IMR-90 (cell line): Measurements from ENCODE around the gene NAGPA. TPM values are rescaled to one million over a fixed set of nuclear protein-coding genes. Genes with fewer than 3 reads are reported as not detected.
A peak's percentile ranks its signal among the peaks of the same experiment; 100 is the strongest.

Experiments used
- ATAC-seq: fragments of 200-7000 bp; cut with Tn5 transposase; 2 replicates; pipeline ENCODE4 v1.9.1; 2020; ENCODE audit warnings: low read depth, mild to moderate bottlenecking, moderate library complexity
- BruUV-seq: library from RNA; stranded (reverse); fragments of 400-500 nt; replicated peaks from 2 replicates; lab custom pipeline; 2021; lab: Mats Ljungman, UMichigan
- CTCF ChIA-PET: fragments of 300-600 bp; formaldehyde crosslinking; extraction: SDS; loops from one replicate; lab custom pipeline; 2021; ENCODE audit warnings: antibody characterized with exemption; lab: Yijun Ruan, JAX
- POLR2A ChIA-PET: fragments of 300-600 bp; sonication (Branson Sonifier 250); formaldehyde crosslinking; loops from one replicate; lab custom pipeline; 2022; ENCODE audit warnings: antibody characterized with exemption; ENCODE audit not compliant: unreplicated experiment; lab: Charles Lee
- DNase-seq: peaks from one replicate; pipeline ENCODE4 v3.0.0; 2013
- H2AFZ ChIP-seq: replicated peaks from 2 replicates; pipeline ENCODE3; 2013; ENCODE audit warnings: low read length, mild to moderate bottlenecking; ENCODE audit not compliant: poor library complexity
- H2AK5ac ChIP-seq: 2 replicates; pipeline ENCODE4 v1.6.1; 2013; ENCODE audit warnings: low read depth, low read length, inconsistent platforms
- H2AK9ac ChIP-seq: replicated peaks from 2 replicates; pipeline ENCODE3; 2013; ENCODE audit warnings: mild to moderate bottlenecking, low read depth, low read length, moderate library complexity; ENCODE audit not compliant: poor library complexity
- H2BK120ac ChIP-seq: 2 replicates; pipeline ENCODE4 v1.6.1; 2013; ENCODE audit warnings: low read depth, low read length, inconsistent platforms
- H2BK15ac ChIP-seq: 3 replicates; pipeline ENCODE4 v1.6.1; 2013; ENCODE audit warnings: low read depth, low read length, inconsistent platforms
- H2BK20ac ChIP-seq: 2 replicates; pipeline ENCODE4 v1.6.1; 2013; ENCODE audit warnings: low read depth, mild to moderate bottlenecking, inconsistent platforms, low read length, moderate library complexity
- H2BK5ac ChIP-seq: 2 replicates; pipeline ENCODE4 v1.6.1; 2013; ENCODE audit warnings: mild to moderate bottlenecking, low read depth, low read length, inconsistent platforms; ENCODE audit not compliant: poor library complexity, severe bottlenecking
- H3K14ac ChIP-seq: replicated peaks from 2 replicates; pipeline ENCODE4 v1.6.1; 2013; ENCODE audit warnings: low read depth, low read length, inconsistent platforms
- H3K18ac ChIP-seq: 2 replicates; pipeline ENCODE4 v1.6.1; 2013; ENCODE audit warnings: low read depth, low read length, control low read depth
- H3K23ac ChIP-seq: 2 replicates; pipeline ENCODE4 v1.6.1; 2013; ENCODE audit warnings: low read depth, low read length, inconsistent platforms
- H3K27ac ChIP-seq: 2 replicates; pipeline ENCODE4 v1.5.1; 2013; ENCODE audit warnings: mild to moderate bottlenecking, control low read depth, low read length; ENCODE audit not compliant: insufficient read depth
- H3K27me3 ChIP-seq: 2 replicates; pipeline ENCODE4 v1.6.1; 2013; ENCODE audit warnings: low read length; ENCODE audit not compliant: control insufficient read depth, insufficient read depth
- H3K36me3 ChIP-seq: 2 replicates; pipeline ENCODE4 v1.6.1; 2013; ENCODE audit warnings: low read length, mixed read lengths; ENCODE audit not compliant: control insufficient read depth, insufficient read depth
- H3K4ac ChIP-seq: 2 replicates; pipeline ENCODE4 v1.6.1; 2013; ENCODE audit warnings: low read depth, low read length, inconsistent platforms
- H3K4me1 ChIP-seq: 2 replicates; pipeline ENCODE4 v1.6.1; 2013; ENCODE audit warnings: low read length, mixed read lengths; ENCODE audit not compliant: control insufficient read depth, insufficient read depth
- H3K4me2 ChIP-seq: 2 replicates; pipeline ENCODE4 v1.6.1; 2013; ENCODE audit warnings: low read depth, mild to moderate bottlenecking, control low read depth, low read length, moderate library complexity
- H3K4me3 ChIP-seq: 2 replicates; pipeline ENCODE4 v1.5.1; 2013; ENCODE audit warnings: low read depth, mild to moderate bottlenecking, control low read depth, low read length, moderate library complexity; ENCODE audit not compliant: insufficient read depth
- H3K56ac ChIP-seq: 2 replicates; pipeline ENCODE4 v1.6.1; 2013; ENCODE audit warnings: low read length, inconsistent platforms; ENCODE audit not compliant: insufficient read depth; ENCODE audit errors: extremely low read depth
- H3K79me1 ChIP-seq, 2 experiments: 2 replicates each; pipeline ENCODE4 v1.6.1; 2013; ENCODE audit warnings: low read length in 2 of 2, inconsistent platforms in 1 of 2, low read depth in 1 of 2
- H3K9ac ChIP-seq: 2 replicates; pipeline ENCODE4 v1.6.1; 2013; ENCODE audit warnings: low read depth, low read length, control low read depth
- H3K9me1 ChIP-seq: 2 replicates; pipeline ENCODE4 v1.6.1; 2013; ENCODE audit warnings: low read length, inconsistent platforms; ENCODE audit not compliant: insufficient read depth
- H3K9me3 ChIP-seq: 2 replicates; pipeline ENCODE4 v1.6.1; 2013; ENCODE audit warnings: low read length; ENCODE audit not compliant: control insufficient read depth, insufficient read depth
- H4K20me1 ChIP-seq: 2 replicates; pipeline ENCODE4 v1.6.1; 2013; ENCODE audit warnings: low read length, inconsistent platforms; ENCODE audit not compliant: insufficient read depth
- H4K5ac ChIP-seq: 2 replicates; pipeline ENCODE4 v1.6.1; 2013; ENCODE audit warnings: mild to moderate bottlenecking, low read depth, low read length, control low read depth
- H4K8ac ChIP-seq, 2 experiments: 2 replicates each; pipeline ENCODE4 v1.6.1; 2013; ENCODE audit warnings: low read depth in 2 of 2, low read length in 2 of 2, control low read depth in 1 of 2, inconsistent platforms in 1 of 2
- H4K91ac ChIP-seq: 2 replicates; pipeline ENCODE4 v1.6.1; 2013; ENCODE audit warnings: low read depth, low read length, inconsistent platforms; ENCODE audit not compliant: insufficient read depth
- CEBPB ChIP-seq: IDR thresholded peaks from 2 replicates; pipeline ENCODE4 v1.6.1; 2012; ENCODE audit warnings: low read depth, low read length, improper control_type of control experiment
- FOS ChIP-seq: fragments of 150-350 bp; IDR thresholded peaks from 2 replicates; pipeline ENCODE4 v1.6.1; 2016; ENCODE audit warnings: low read depth, low read length
- MAFK ChIP-seq: IDR thresholded peaks from 2 replicates; pipeline ENCODE4 v1.6.1; 2012; ENCODE audit warnings: low read depth, low read length, improper control_type of control experiment
- WGBS, 2 experiments: methylation state at CpG; one replicate each; pipeline versions ENCODE4 v1.1.5 to v1.1.7; 2013; ENCODE audit warnings: missing lambda C conversion rate in 2 of 2; ENCODE audit not compliant: insufficient read length in 1 of 2; ENCODE audit errors: extremely low coverage in 2 of 2; 5-methylcytosine and 5-hydroxymethylcytosine counted together
- dilution Hi-C: fragments of 300-500 bp; cut with HindIII; formaldehyde crosslinking; loops from one replicate; pipeline ENCODE4 v1.14.3; 2018; ENCODE audit warnings: low sequenced_read_pairs; ENCODE audit not compliant: unreplicated experiment
- in situ Hi-C: fragments of 300-500 bp; cut with MboI; formaldehyde crosslinking; loops from 3 replicates; pipeline ENCODE4 v1.14.3; 2019; ENCODE audit warnings: low sequenced_read_pairs, inconsistent platforms, mixed read lengths
- intact Hi-C: fragments of 100-400 bp; cut with micrococcal nuclease; formaldehyde crosslinking; loops from 2 replicates; pipeline ENCODE4 v1.10.0; 2022
- polyA plus RNA-seq, 3 experiments: library from polyadenylated mRNA; depleted of rRNA; stranded (reverse); fragments of >200 nt; gene quantifications; 2 replicates each; pipeline ENCODE4 v1.2.3, GENCODE V29; 2012; ENCODE audit warnings: low replicate concordance in 1 of 3
- total RNA-seq: library from RNA; depleted of rRNA; stranded (reverse); fragments of >200 nt; gene quantifications from 2 replicates; pipeline ENCODE4 v1.2.3, GENCODE V29; 2012
- TF ChIP-seq, protein P1 (sequence below): fragments of 150-350 bp; IDR thresholded peaks from 2 replicates; pipeline ENCODE4 v1.6.1; 2016; ENCODE audit warnings: low read depth, mild to moderate bottlenecking, low read length, moderate library complexity, borderline replicate concordance

The NAGPA gene
- total and polyA plus RNA-seq, 2 of the 4 experiments (the other 2 are of a cell fraction) = 6.5 to 12.2 TPM

DNA sequence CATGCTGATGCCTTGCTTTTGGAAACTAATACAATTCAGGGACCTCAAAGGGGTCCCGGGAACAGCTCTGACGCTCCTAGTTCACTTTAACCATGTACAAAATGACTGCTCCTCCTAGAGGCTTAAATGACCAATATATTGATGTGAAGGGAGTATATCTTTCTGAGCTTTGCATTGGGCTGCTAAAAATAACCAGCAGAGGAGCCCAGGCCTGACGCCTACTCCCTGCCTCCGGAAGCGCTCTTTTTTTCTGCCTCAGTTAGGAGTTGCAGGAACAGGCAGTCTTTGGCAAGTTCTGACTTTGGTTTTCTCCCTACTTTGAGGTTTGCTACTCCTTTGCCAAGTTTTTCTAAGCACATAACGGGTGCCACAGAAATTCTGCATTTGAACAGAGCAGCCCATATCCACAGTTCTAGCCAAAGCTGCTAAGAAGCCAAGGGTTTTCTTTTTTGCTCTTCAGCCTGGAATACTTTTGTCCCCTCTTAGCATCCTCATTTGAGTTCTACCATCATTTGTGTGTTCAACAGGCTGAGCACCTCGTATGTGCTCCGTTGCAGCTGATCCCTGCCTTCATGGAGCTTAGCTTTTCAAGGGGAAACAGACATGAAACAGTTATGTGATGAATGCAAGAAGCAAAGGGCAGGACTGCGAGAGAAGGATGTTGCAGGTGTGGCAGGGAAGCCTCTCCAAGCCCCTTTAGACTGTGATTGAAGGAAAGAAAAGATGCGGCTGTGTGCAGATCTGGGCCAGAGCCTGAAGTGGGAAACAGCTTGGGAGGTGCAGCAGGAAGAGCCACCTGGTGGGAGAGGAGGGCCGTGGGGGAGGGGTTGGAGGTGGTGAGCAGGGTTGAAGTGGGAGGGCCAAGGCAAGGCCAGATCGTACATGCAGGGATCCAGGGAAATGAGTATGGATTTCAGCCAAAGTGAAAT is 2.8 kb upstream of the NAGPA start:
- dilution Hi-C loops (no loop called here), intact Hi-C loops (no loop called here), in situ Hi-C loops (no loop called here)
- H2BK20ac ChIP-seq = no peak overlapping the region
- no peak overlapping the region for H2AK9ac ChIP-seq
- H3K9me1 ChIP-seq = peaks cover 8% of the 10 kb centered on the region
- H4K5ac ChIP-seq = no peak overlapping the region
- H3K79me1 ChIP-seq = peaks cover 3 to 13% of the 10 kb centered on the region in 2 experiments; a peak in 2 of 4 replicates
- WGBS, 2 experiments = 35% methylated on average over 6 of the region's 12 CpGs; no CpG with 5 or more reads in 1 of the 2 experiments
- no peaks in the 10 kb centered on the region for H3K27me3 ChIP-seq
- H3K9me3 ChIP-seq = no peaks in the 10 kb centered on the region
- no peak overlapping the region for H3K9ac ChIP-seq
- H4K91ac ChIP-seq = no peak overlapping the region
- H3K18ac ChIP-seq = no peak overlapping the region
- no peak overlapping the region for H3K4ac ChIP-seq
- DNase-seq (no peak), ATAC-seq (no peak)
- H2BK120ac ChIP-seq = no peak overlapping the region
- no peak overlapping the region for H3K4me3 ChIP-seq
- H4K8ac ChIP-seq = no peak overlapping the region
- no peak overlapping the region for H3K27ac ChIP-seq
- H2AK5ac ChIP-seq = no peak overlapping the region
- no peak for TF ChIP-seq CEBPB
- TF ChIP-seq MAFK = no peak
- TF ChIP-seq, protein P1, sequence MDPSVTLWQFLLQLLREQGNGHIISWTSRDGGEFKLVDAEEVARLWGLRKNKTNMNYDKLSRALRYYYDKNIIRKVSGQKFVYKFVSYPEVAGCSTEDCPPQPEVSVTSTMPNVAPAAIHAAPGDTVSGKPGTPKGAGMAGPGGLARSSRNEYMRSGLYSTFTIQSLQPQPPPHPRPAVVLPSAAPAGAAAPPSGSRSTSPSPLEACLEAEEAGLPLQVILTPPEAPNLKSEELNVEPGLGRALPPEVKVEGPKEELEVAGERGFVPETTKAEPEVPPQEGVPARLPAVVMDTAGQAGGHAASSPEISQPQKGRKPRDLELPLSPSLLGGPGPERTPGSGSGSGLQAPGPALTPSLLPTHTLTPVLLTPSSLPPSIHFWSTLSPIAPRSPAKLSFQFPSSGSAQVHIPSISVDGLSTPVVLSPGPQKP = no peak
- no peak for TF ChIP-seq FOS
- H3K36me3 ChIP-seq = no peaks in the 10 kb centered on the region
- no peak overlapping the region for H3K23ac ChIP-seq
- peak overlapping the region; percentile 8 for H2AFZ ChIP-seq
- H4K20me1 ChIP-seq = no peaks in the 10 kb centered on the region
- no peak overlapping the region for H2BK15ac ChIP-seq
- POLR2A ChIA-PET = no interaction called here
- no peak overlapping the region for H2BK5ac ChIP-seq
- peaks cover 3% of the 10 kb centered on the region; the same call in 1 of the 2 replicates for H3K4me1 ChIP-seq
- no peak overlapping the region for H3K14ac ChIP-seq
- H3K56ac ChIP-seq = no peak overlapping the region
- CTCF ChIA-PET = no interaction called here
- H3K4me2 ChIP-seq = no peak overlapping the region
- no TSS peak for BruUV-seq
